NB4 (cell line): ENCODE data around the gene SCFD2.

Experiments
- MAX ChIP-seq: IDR thresholded peaks from 2 replicates; pipeline ENCODE4 v1.6.1; 2011; ENCODE audit warnings: low read depth, low read length
- TF ChIP-seq, protein P1 (sequence below): IDR thresholded peaks from one replicate; pipeline ENCODE4 v1.5.1; 2012; ENCODE audit warnings: low read depth, low read length

- TF ChIP-seq, protein P1, sequence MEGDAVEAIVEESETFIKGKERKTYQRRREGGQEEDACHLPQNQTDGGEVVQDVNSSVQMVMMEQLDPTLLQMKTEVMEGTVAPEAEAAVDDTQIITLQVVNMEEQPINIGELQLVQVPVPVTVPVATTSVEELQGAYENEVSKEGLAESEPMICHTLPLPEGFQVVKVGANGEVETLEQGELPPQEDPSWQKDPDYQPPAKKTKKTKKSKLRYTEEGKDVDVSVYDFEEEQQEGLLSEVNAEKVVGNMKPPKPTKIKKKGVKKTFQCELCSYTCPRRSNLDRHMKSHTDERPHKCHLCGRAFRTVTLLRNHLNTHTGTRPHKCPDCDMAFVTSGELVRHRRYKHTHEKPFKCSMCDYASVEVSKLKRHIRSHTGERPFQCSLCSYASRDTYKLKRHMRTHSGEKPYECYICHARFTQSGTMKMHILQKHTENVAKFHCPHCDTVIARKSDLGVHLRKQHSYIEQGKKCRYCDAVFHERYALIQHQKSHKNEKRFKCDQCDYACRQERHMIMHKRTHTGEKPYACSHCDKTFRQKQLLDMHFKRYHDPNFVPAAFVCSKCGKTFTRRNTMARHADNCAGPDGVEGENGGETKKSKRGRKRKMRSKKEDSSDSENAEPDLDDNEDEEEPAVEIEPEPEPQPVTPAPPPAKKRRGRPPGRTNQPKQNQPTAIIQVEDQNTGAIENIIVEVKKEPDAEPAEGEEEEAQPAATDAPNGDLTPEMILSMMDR = no peak
- TF ChIP-seq MAX = no peak
Measured at GRCh38 chr4:53168228-53168627, 197.6 kb downstream of the SCFD2 start.
